HEK293 (cell line): Measurements from ENCODE around the gene ALDOA.
A peak's percentile ranks its signal among the peaks of the same experiment; 100 is the strongest.

Experiments
- CTCF ChIP-seq: fragments of 450-650 bp; formaldehyde crosslinking; IDR thresholded peaks from 2 replicates; pipeline ENCODE4 v1.5.1; 2016; ENCODE audit warnings: missing biosample characterization, missing genetic modification characterization
- ZIC2 ChIP-seq: fragments of 450-650 bp; formaldehyde crosslinking; IDR thresholded peaks from 2 replicates; pipeline ENCODE4 v1.5.1; 2016; ENCODE audit warnings: missing biosample characterization, missing genetic modification characterization

DNA sequence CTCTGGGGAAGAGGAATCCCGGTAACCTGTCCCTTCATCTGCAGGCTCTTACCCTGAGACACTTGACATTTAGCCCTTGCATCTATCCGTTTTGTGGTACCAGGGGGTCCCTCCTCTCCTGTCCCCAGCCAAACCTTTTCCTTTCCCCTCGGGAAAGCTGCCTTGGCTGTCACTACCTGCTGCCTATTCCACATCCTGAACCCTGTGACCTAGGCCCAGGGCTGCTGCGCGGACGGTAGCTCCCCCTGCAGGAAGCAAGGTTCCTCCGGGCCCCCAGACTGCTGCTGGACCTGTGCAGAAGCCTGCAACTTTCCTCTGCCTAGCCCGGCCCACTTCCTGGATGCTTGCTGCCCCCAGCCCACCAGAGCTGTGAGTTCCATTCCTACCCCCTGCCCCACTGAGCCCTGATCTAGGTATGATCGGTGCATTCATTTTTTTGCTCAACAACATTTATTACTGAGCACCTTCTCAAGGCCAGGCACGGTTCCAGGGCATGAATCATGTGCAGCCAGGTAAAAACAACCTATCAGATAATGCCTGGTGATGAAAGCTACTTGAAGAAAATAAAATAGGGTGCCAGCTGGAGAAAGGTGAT lies 10.5 kb upstream of the ALDOA start:
- TF ChIP-seq ZIC2 (tag by site-specific recombination) (no peak), CTCF (tag by site-specific recombination) (peak; percentile 67; the same call in 1 of the 2 replicates)
